OCI-LY7 (cell line): ENCODE measurements around the gene SAE1. TPM values are rescaled to one million over a fixed set of nuclear protein-coding genes. Genes with fewer than 3 reads are reported as not detected.

Source experiments
- BruUV-seq: library from RNA; stranded (reverse); fragments of 400-500 nt; replicated peaks from 2 replicates; lab custom pipeline; 2021; lab: Mats Ljungman, UMichigan
- CTCF ChIA-PET: fragments of 300-600 bp; sonication (Branson Sonifier 250); formaldehyde crosslinking; loops from one replicate; lab custom pipeline; 2022; ENCODE audit warnings: antibody characterized with exemption; ENCODE audit not compliant: unreplicated experiment; lab: Charles Lee
- POLR2A ChIA-PET: fragments of 300-600 bp; sonication (Branson Sonifier 250); formaldehyde crosslinking; loops from one replicate; lab custom pipeline; 2022; ENCODE audit warnings: antibody characterized with exemption; lab: Charles Lee
- DNase-seq: peaks from one replicate; pipeline ENCODE4 v3.0.0-alpha.2; 2015; ENCODE audit warnings: low spot score
- H2AFZ ChIP-seq: fragments of 200-600 bp; sonication (generic), shearing (Covaris generic); 2 replicates; pipeline ENCODE4 v1.6.1; 2014; ENCODE audit warnings: mild to moderate bottlenecking, antibody characterized with exemption, low read length, moderate library complexity
- H3K27ac ChIP-seq: fragments of 200-600 bp; sonication (generic); 2 replicates; pipeline ENCODE4 v1.5.1; 2014; ENCODE audit warnings: mixed run types, low read depth, mild to moderate bottlenecking, moderate library complexity, low read length, inconsistent platforms; ENCODE audit not compliant: poor library complexity, severe bottlenecking
- H3K36me3 ChIP-seq: fragments of 200-600 bp; sonication (generic); 2 replicates; pipeline ENCODE4 v1.6.1; 2014; ENCODE audit warnings: mild to moderate bottlenecking, antibody characterized with exemption, low read length, moderate library complexity, mixed read lengths; ENCODE audit not compliant: insufficient read depth
- H3K4me1 ChIP-seq: fragments of 200-600 bp; sonication (generic); 2 replicates; pipeline ENCODE4 v1.5.1; 2014; ENCODE audit warnings: mild to moderate bottlenecking, low read length; ENCODE audit not compliant: insufficient read depth, poor library complexity, severe bottlenecking
- H3K4me2 ChIP-seq: fragments of 200-600 bp; sonication (generic); 2 replicates; pipeline ENCODE4 v1.6.1; 2014; ENCODE audit warnings: mild to moderate bottlenecking, low read length
- H3K4me3 ChIP-seq: fragments of 200-600 bp; sonication (generic); 2 replicates; pipeline ENCODE4 v1.5.1; 2014; ENCODE audit warnings: mild to moderate bottlenecking, low read depth, low read length; ENCODE audit not compliant: poor library complexity, severe bottlenecking
- H3K79me2 ChIP-seq: fragments of 200-600 bp; sonication (generic); 2 replicates; pipeline ENCODE4 v1.6.1; 2016; ENCODE audit warnings: low read depth, mild to moderate bottlenecking, low read length, moderate library complexity, mixed read lengths; ENCODE audit not compliant: insufficient read depth
- H3K9me2 ChIP-seq: fragments of 200-600 bp; sonication (generic); 2 replicates; pipeline ENCODE4 v1.6.1; 2016; ENCODE audit warnings: mild to moderate bottlenecking, low read length, mixed read lengths; ENCODE audit not compliant: insufficient read depth
- H3K9me3 ChIP-seq: fragments of 200-600 bp; sonication (generic); 2 replicates; pipeline ENCODE4 v1.6.1; 2014; ENCODE audit warnings: mild to moderate bottlenecking, mixed run types, low read length, mixed read lengths
- H4K20me1 ChIP-seq: fragments of 200-600 bp; sonication (generic); 2 replicates; pipeline ENCODE4 v1.6.1; 2014; ENCODE audit warnings: mild to moderate bottlenecking, antibody characterized with exemption, low read length, moderate library complexity, mixed read lengths; ENCODE audit not compliant: insufficient read depth
- EZH2phosphoT487 ChIP-seq: fragments of 200-600 bp; sonication (generic); IDR thresholded peaks from 2 replicates; pipeline ENCODE4 v1.6.1; 2018; ENCODE audit warnings: low read depth, borderline replicate concordance, mild to moderate bottlenecking, mixed run types, antibody characterized with exemption, low read length, moderate library complexity, mixed read lengths
- intact Hi-C: fragments of 100-400 bp; cut with micrococcal nuclease; formaldehyde crosslinking; loops from one replicate; pipeline ENCODE4 v1.10.0; 2022; ENCODE audit not compliant: unreplicated experiment
- total RNA-seq, 2 experiments: library from RNA; depleted of rRNA in 1 of 2; stranded (reverse); fragments of >200 nt in 1 of 2; shearing (Covaris generic) in 1 of 2; gene quantifications; 2 replicates each; pipeline ENCODE4 v1.2.3, GENCODE V29; 2014 to 2022
- TF ChIP-seq, protein P1 (sequence below): fragments of 200-600 bp; sonication (generic); conservative IDR thresholded peaks from 2 replicates; pipeline ENCODE4 v1.5.1; 2014; ENCODE audit warnings: mild to moderate bottlenecking, antibody characterized with exemption, low read length, moderate library complexity, mixed read lengths

The SAE1 gene
- total RNA-seq, 2 experiments from 2014 or later, result 144 to 165 TPM

DNA sequence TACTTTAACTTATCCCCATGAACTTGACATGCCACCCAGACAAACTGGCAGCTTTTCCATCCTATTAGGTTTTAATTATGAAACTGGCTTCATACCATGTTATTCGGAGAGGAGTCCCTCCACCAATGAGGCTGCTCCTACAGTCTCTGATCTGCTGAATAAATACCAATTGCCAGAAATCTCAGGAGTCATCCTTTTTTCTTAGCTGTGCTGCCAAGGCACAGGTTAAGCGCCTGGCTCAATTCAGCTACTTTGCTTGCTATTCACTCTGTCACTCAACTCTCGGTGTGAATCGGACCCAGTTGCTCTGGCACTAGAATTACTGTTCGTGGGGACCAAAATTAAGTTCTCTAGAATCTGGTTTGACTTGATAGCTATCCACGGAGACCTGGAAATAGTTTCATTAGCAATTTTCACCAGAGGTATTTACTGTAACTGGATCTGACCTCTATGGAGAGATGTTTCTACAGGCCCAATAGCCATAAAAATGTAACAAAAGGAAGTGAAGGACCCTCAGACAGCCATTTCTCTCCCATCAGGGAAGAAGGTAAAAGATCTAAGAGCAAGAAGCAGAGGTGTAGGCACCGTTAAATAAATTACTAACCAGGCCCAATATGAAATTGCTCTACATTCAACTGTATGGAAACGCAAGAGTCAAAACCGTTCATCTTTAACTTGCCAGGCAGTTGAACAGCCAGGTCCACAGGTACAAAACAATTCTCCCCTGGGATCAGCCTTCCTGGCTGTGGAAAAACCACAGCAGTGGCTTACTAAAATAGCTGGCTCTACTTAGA lies 22.5 kb upstream of the SAE1 start:
- intact Hi-C loops, result no loop called here
- no peaks in the 10 kb centered on the region for H3K9me3 ChIP-seq
- no peak overlapping the region for H2AFZ ChIP-seq
- H3K4me2 ChIP-seq, result peak overlapping the region; percentile 100
- no peak overlapping the region for H3K4me3 ChIP-seq
- peak overlapping the region; percentile 93 for H3K27ac ChIP-seq
- peaks cover 34% of the 10 kb centered on the region for H3K4me1 ChIP-seq
- ChIA-PET POLR2A (interaction anchor here (0.6 kb wide), 2 partner anchors 24 to 247 kb away, joined by 3 to 7 read pairs; partner anchors contain the start of gene ARHGAP35), CTCF (no interaction called here)
- TF ChIP-seq, protein P1, sequence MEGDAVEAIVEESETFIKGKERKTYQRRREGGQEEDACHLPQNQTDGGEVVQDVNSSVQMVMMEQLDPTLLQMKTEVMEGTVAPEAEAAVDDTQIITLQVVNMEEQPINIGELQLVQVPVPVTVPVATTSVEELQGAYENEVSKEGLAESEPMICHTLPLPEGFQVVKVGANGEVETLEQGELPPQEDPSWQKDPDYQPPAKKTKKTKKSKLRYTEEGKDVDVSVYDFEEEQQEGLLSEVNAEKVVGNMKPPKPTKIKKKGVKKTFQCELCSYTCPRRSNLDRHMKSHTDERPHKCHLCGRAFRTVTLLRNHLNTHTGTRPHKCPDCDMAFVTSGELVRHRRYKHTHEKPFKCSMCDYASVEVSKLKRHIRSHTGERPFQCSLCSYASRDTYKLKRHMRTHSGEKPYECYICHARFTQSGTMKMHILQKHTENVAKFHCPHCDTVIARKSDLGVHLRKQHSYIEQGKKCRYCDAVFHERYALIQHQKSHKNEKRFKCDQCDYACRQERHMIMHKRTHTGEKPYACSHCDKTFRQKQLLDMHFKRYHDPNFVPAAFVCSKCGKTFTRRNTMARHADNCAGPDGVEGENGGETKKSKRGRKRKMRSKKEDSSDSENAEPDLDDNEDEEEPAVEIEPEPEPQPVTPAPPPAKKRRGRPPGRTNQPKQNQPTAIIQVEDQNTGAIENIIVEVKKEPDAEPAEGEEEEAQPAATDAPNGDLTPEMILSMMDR, result no peak
- no peak for TF ChIP-seq EZH2phosphoT487
- no peaks in the 10 kb centered on the region for H3K9me2 ChIP-seq
- peaks cover 81% of the 10 kb centered on the region for H3K79me2 ChIP-seq
- no peaks in the 10 kb centered on the region for H4K20me1 ChIP-seq
- no TSS peak for BruUV-seq
- peaks cover 76% of the 10 kb centered on the region for H3K36me3 ChIP-seq
- DNase-seq, result no peak

DNA sequence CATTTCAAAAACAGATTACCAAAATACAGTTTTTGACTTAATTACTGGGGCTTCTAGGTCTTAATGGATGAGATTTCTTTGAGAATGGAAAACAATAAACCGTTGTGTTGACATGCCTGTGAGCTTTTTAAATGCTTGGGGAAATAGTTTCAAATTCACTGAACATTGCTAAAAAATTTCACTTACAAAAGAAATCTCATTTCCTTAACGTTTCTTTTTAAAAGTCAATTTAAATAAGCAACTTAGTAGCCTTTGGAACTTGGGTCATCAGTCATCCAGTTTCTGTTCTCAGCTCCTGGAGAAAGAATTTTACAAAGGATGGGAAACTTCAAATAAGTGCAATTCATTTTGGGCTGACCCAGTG lies 21.5 kb upstream of the SAE1 start:
- BruUV-seq, result no TSS peak
- H3K4me3 ChIP-seq, result peak overlapping the region; percentile 94
- POLR2A ChIA-PET, result no interaction called here
- H3K36me3 ChIP-seq, result peaks cover 76% of the 10 kb centered on the region
- H2AFZ ChIP-seq, result no peak overlapping the region
- no peak for TF ChIP-seq EZH2phosphoT487
- TF ChIP-seq, protein P1, result no peak
- intact Hi-C loops, result no loop called here
- H4K20me1 ChIP-seq, result no peaks in the 10 kb centered on the region
- CTCF ChIA-PET, result no interaction called here
- H3K4me2 ChIP-seq, result peak overlapping the region; percentile 100
- H3K79me2 ChIP-seq, result peaks cover 77% of the 10 kb centered on the region
- no peaks in the 10 kb centered on the region for H3K9me2 ChIP-seq
- no peaks in the 10 kb centered on the region for H3K9me3 ChIP-seq
- H3K4me1 ChIP-seq, result peaks cover 39% of the 10 kb centered on the region
- no peak for DNase-seq
- H3K27ac ChIP-seq, result peak overlapping the region; percentile 93
